GM23338 (cell line): Measurements from ENCODE around the gene MEGF11. TPM values are rescaled to one million over a fixed set of nuclear protein-coding genes. Genes with fewer than 3 reads are reported as not detected.

Experiments
- ATAC-seq: fragments of 200-7000 bp; cut with Tn5 transposase; 3 replicates; pipeline ENCODE4 v1.9.1; 2020
- DNase-seq: peaks from one replicate; pipeline ENCODE4 v3.0.0-alpha.2; 2015; ENCODE audit warnings: low spot score
- H2AFZ ChIP-seq: fragments of 200-600 bp; sonication (generic); 2 replicates; pipeline ENCODE4 v1.8.0; 2016; ENCODE audit warnings: antibody characterized with exemption, mild to moderate bottlenecking, moderate library complexity
- H3F3A ChIP-seq: fragments of 200-600 bp; sonication (generic); replicated peaks from 2 replicates; pipeline ENCODE4 v1.8.0; 2017; ENCODE audit warnings: antibody characterized with exemption, mixed run types, low read depth
- H3K27ac ChIP-seq: fragments of 200-600 bp; sonication (generic); 2 replicates; pipeline ENCODE4 v1.6.1; 2016; ENCODE audit warnings: low read depth
- H3K27me3 ChIP-seq: fragments of 200-600 bp; sonication (generic); 2 replicates; pipeline ENCODE4 v1.8.0; 2016; ENCODE audit warnings: mild to moderate bottlenecking, mixed run types, moderate library complexity; ENCODE audit not compliant: insufficient read depth
- H3K36me3 ChIP-seq: fragments of 200-600 bp; sonication (generic); 2 replicates; pipeline ENCODE4 v1.8.0; 2016; ENCODE audit warnings: mild to moderate bottlenecking; ENCODE audit not compliant: insufficient read depth
- H3K4me1 ChIP-seq: fragments of 200-600 bp; sonication (generic); 2 replicates; pipeline ENCODE4 v1.8.0; 2016; ENCODE audit warnings: mild to moderate bottlenecking, moderate library complexity; ENCODE audit not compliant: insufficient read depth
- H3K4me2 ChIP-seq: fragments of 200-600 bp; sonication (generic); 2 replicates; pipeline ENCODE4 v1.7.1; 2017; ENCODE audit warnings: mixed run types
- H3K4me3 ChIP-seq: fragments of 200-600 bp; sonication (generic); 2 replicates; pipeline ENCODE4 v1.6.1; 2016; ENCODE audit warnings: mixed run types
- H3K79me2 ChIP-seq: fragments of 200-600 bp; sonication (generic); replicated peaks from 2 replicates; pipeline ENCODE4 v1.8.0; 2017; ENCODE audit warnings: mild to moderate bottlenecking; ENCODE audit not compliant: insufficient read depth
- H3K9me2 ChIP-seq: fragments of 200-600 bp; sonication (generic); 2 replicates; pipeline ENCODE4 v1.8.0; 2017; ENCODE audit not compliant: insufficient read depth
- H4K20me1 ChIP-seq: fragments of 200-600 bp; sonication (generic); replicated peaks from 2 replicates; pipeline ENCODE4 v1.8.0; 2017; ENCODE audit warnings: mild to moderate bottlenecking; ENCODE audit not compliant: insufficient read depth
- H3K27ac Mint-ChIP-seq: 2 replicates; pipeline ENCODE4 v1.8.0; 2020; ENCODE audit warnings: inconsistent platforms, mild to moderate bottlenecking, moderate library complexity, mixed read lengths
- H3K27me3 Mint-ChIP-seq: 3 replicates; pipeline ENCODE4 v1.8.0; 2022; ENCODE audit warnings: low read depth, mild to moderate bottlenecking, moderate library complexity, mixed read lengths, inconsistent platforms; ENCODE audit not compliant: insufficient read depth, poor library complexity
- H3K36me3 Mint-ChIP-seq: 3 replicates; pipeline ENCODE4 v1.8.0; 2021; ENCODE audit warnings: low read depth, mild to moderate bottlenecking, inconsistent platforms, moderate library complexity, mixed read lengths
- H3K4me1 Mint-ChIP-seq: 3 replicates; pipeline ENCODE4 v1.8.0; 2020; ENCODE audit warnings: mild to moderate bottlenecking, inconsistent platforms, mixed read lengths
- H3K4me3 Mint-ChIP-seq: 3 replicates; pipeline ENCODE4 v1.8.0; 2021; ENCODE audit warnings: moderate library complexity, mild to moderate bottlenecking, inconsistent platforms, mixed read lengths
- H3K9me3 Mint-ChIP-seq: 3 replicates; pipeline ENCODE4 v1.8.0; 2020; ENCODE audit warnings: moderate library complexity, mild to moderate bottlenecking, inconsistent platforms, mixed read lengths
- CREB1 ChIP-seq: fragments of 250-450 bp; sonication (Bioruptor Pico); IDR thresholded peaks from 2 replicates; pipeline ENCODE4 v1.5.0; 2020; ENCODE audit warnings: low read depth, mild to moderate bottlenecking, moderate library complexity
- ETS1 ChIP-seq: IDR thresholded peaks from 2 replicates; pipeline ENCODE4 v1.6.1; 2016; ENCODE audit warnings: antibody characterized with exemption
- EZH2 ChIP-seq: fragments of 200-600 bp; sonication (generic); IDR thresholded peaks from one replicate; pipeline ENCODE4 v1.8.0; 2017; ENCODE audit warnings: antibody characterized with exemption, mild to moderate bottlenecking, low read depth; ENCODE audit not compliant: unreplicated experiment
- EZH2phosphoT487 ChIP-seq: fragments of 200-600 bp; sonication (generic); IDR thresholded peaks from one replicate; pipeline ENCODE4 v1.8.1; 2018; ENCODE audit warnings: antibody characterized with exemption; ENCODE audit not compliant: unreplicated experiment
- JUNB ChIP-seq: IDR thresholded peaks from one replicate; pipeline ENCODE4 v1.6.1; 2016; ENCODE audit warnings: antibody characterized with exemption; ENCODE audit not compliant: unreplicated experiment
- NANOG ChIP-seq: IDR thresholded peaks from 2 replicates; pipeline ENCODE4 v1.6.1; 2016; ENCODE audit warnings: antibody characterized with exemption, borderline replicate concordance
- POLR2AphosphoS5 ChIP-seq: IDR thresholded peaks from 2 replicates; pipeline ENCODE4 v1.6.1; 2016; ENCODE audit warnings: antibody characterized with exemption, low read depth
- STAT1 ChIP-seq: IDR thresholded peaks from one replicate; pipeline ENCODE4 v1.6.1; 2016; ENCODE audit warnings: antibody characterized with exemption; ENCODE audit not compliant: unreplicated experiment
- ZNF114 ChIP-seq: fragments of 250-450 bp; sonication (Bioruptor Pico); IDR thresholded peaks from 2 replicates; pipeline ENCODE4 v1.5.0; 2020; ENCODE audit warnings: mild to moderate bottlenecking, moderate library complexity
- ZNF331 ChIP-seq: fragments of 250-450 bp; sonication (Bioruptor Pico); IDR thresholded peaks from 2 replicates; pipeline ENCODE4 v1.5.0; 2020; ENCODE audit warnings: low read depth, mild to moderate bottlenecking, moderate library complexity
- polyA plus RNA-seq: library from polyadenylated mRNA; unstranded; fragments of >200 nt; fragmentation: Nextera tagmentation; extraction: Ambion mirVana; gene quantifications from 2 replicates; pipeline ENCODE4 v1.2.1, GENCODE V29; 2016
- total RNA-seq: library from RNA; depleted of rRNA; stranded (reverse); fragments of >200 nt; shearing (Covaris generic); gene quantifications from 2 replicates; pipeline ENCODE4 v1.2.3, GENCODE V29; 2014
- TF ChIP-seq, protein P1 (sequence below), 2 experiments: fragments of 200-600 bp in 1 of 2; sonication (generic) in 1 of 2; conservative IDR thresholded peaks; 2 replicates each; pipeline versions ENCODE4 v1.5.1 to v1.6.1; 2016 to 2017; ENCODE audit warnings: antibody characterized with exemption in 2 of 2, low read depth in 2 of 2, mild to moderate bottlenecking in 2 of 2, moderate library complexity in 1 of 2
- TF ChIP-seq, protein P2 (sequence below): IDR thresholded peaks from one replicate; pipeline ENCODE4 v1.6.1; 2018; ENCODE audit warnings: antibody characterized with exemption; ENCODE audit not compliant: unreplicated experiment

The MEGF11 gene
- total and polyA plus RNA-seq, 2 experiments from 2014 or later: 1.3 to 1.9 TPM

GRCh38 chr15:66142285-66142684 is 111.3 kb downstream of the MEGF11 start (continued):
- TF ChIP-seq, protein P1, sequence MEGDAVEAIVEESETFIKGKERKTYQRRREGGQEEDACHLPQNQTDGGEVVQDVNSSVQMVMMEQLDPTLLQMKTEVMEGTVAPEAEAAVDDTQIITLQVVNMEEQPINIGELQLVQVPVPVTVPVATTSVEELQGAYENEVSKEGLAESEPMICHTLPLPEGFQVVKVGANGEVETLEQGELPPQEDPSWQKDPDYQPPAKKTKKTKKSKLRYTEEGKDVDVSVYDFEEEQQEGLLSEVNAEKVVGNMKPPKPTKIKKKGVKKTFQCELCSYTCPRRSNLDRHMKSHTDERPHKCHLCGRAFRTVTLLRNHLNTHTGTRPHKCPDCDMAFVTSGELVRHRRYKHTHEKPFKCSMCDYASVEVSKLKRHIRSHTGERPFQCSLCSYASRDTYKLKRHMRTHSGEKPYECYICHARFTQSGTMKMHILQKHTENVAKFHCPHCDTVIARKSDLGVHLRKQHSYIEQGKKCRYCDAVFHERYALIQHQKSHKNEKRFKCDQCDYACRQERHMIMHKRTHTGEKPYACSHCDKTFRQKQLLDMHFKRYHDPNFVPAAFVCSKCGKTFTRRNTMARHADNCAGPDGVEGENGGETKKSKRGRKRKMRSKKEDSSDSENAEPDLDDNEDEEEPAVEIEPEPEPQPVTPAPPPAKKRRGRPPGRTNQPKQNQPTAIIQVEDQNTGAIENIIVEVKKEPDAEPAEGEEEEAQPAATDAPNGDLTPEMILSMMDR (conservative IDR thresholded peaks at IDR 0.05; ENCODE audit: low read depth in 2 of 2): no peak
- TF ChIP-seq POLR2AphosphoS5 (no peak), STAT1 (no peak)

- Histone ChIP-seq H3K36me3 (no peaks in the 10 kb centered on the region), H3K27ac (no peak overlapping the region), H3K4me1 (no peaks in the 10 kb centered on the region; the same call in 1 of the 2 replicates)
- TF ChIP-seq, protein P1 (conservative IDR thresholded peaks at IDR 0.05; ENCODE audit: low read depth in 2 of 2): no peak
- TF ChIP-seq NANOG (no peak), JUNB (no peak), CREB1 (CRISPR knock-in tag) (no peak), ETS1 (no peak), ZNF331 (CRISPR knock-in tag) (no peak), EZH2phosphoT487 (no peak), POLR2AphosphoS5 (no peak), ZNF114 (no peak), EZH2 (no peak)
- TF ChIP-seq, protein P2, sequence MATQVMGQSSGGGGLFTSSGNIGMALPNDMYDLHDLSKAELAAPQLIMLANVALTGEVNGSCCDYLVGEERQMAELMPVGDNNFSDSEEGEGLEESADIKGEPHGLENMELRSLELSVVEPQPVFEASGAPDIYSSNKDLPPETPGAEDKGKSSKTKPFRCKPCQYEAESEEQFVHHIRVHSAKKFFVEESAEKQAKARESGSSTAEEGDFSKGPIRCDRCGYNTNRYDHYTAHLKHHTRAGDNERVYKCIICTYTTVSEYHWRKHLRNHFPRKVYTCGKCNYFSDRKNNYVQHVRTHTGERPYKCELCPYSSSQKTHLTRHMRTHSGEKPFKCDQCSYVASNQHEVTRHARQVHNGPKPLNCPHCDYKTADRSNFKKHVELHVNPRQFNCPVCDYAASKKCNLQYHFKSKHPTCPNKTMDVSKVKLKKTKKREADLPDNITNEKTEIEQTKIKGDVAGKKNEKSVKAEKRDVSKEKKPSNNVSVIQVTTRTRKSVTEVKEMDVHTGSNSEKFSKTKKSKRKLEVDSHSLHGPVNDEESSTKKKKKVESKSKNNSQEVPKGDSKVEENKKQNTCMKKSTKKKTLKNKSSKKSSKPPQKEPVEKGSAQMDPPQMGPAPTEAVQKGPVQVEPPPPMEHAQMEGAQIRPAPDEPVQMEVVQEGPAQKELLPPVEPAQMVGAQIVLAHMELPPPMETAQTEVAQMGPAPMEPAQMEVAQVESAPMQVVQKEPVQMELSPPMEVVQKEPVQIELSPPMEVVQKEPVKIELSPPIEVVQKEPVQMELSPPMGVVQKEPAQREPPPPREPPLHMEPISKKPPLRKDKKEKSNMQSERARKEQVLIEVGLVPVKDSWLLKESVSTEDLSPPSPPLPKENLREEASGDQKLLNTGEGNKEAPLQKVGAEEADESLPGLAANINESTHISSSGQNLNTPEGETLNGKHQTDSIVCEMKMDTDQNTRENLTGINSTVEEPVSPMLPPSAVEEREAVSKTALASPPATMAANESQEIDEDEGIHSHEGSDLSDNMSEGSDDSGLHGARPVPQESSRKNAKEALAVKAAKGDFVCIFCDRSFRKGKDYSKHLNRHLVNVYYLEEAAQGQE: no peak
Observed at GRCh38 chr15:66139591-66140207, 113.9 kb downstream of the MEGF11 start.

More at GRCh38 chr15:66139591-66140207, 113.9 kb downstream of the MEGF11 start:
- no peaks in the 10 kb centered on the region for H4K20me1 ChIP-seq
- ATAC-seq (no peak), DNase-seq (no peak)
- Mint-ChIP-seq H3K4me3 (no peak overlapping the region), H3K36me3 (no peaks in the 10 kb centered on the region), H3K27me3 (peaks cover 7% of the 10 kb centered on the region), H3K27ac (no peak overlapping the region), H3K4me1 (peaks cover 30% of the 10 kb centered on the region), H3K9me3 (no peaks in the 10 kb centered on the region)
- H3F3A ChIP-seq: no peaks in the 10 kb centered on the region
- H3K27me3 ChIP-seq: no peaks in the 10 kb centered on the region
- no peak overlapping the region for H3K4me2 ChIP-seq
- H3K79me2 ChIP-seq: no peaks in the 10 kb centered on the region
- no peaks in the 10 kb centered on the region for H3K9me2 ChIP-seq
- H3K4me3 ChIP-seq: no peak overlapping the region
- no peak overlapping the region for H2AFZ ChIP-seq
